WI38 (cell line): ENCODE data around the gene XPNPEP1.

Experiments used
- H3K4me3 ChIP-seq: 2 replicates; pipeline ENCODE4 v1.5.1; 2011; ENCODE audit warnings: low read depth, mild to moderate bottlenecking, control low read depth, low read length
- CTCF ChIP-seq: IDR thresholded peaks from 2 replicates; pipeline ENCODE4 v1.5.1; 2012; ENCODE audit warnings: low read depth, mild to moderate bottlenecking, control low read depth, low read length

The XPNPEP1 gene

DNA sequence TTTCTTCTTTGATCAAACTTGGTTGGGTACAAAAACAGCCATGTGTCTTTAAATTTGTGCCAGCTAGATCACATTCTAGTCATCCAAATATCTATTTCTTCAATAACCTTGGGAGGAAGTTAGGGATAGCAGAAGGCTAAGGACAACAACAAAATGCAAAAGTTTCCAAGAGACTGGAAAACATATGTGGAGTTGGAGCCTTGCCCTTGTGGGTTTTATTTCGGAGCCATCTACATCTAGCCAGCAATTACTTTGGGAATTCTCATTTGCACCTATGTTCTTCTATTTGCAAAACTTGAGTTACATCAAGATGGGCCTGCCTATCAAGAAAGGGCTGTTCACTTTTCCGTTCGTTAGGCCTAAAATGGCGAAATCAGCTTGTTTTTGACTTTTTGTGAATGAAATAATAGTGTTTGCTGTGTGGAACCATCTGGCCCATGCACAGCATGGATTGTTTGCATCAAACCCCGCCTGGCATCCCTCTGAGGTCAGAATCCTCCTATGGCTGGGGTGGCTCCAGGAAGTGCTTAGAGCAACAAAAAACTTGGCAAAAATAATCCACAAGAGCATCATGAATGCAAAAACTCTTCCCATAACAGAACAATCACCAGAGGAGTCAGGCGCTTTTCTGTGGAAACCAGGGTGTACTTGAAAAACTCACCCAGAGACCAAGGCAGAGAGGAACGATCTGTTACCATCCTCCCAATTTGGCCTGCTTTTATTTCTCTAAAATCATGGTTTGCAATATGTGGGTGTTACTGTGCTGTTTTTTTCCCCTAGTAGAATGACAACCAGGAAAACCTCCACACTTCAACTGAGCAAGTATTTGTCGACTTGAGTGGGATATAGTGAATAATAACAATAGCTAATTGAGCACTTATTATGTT, 36.2 kb upstream of the XPNPEP1 start:
- H3K4me3 ChIP-seq, result no peak overlapping the region
- TF ChIP-seq CTCF, result no peak

- TF ChIP-seq CTCF, result no peak
- H3K4me3 ChIP-seq, result no peak overlapping the region
These were observed 34.7 kb upstream of the XPNPEP1 start for GRCh38 chr10:109958059-109958458.

DNA sequence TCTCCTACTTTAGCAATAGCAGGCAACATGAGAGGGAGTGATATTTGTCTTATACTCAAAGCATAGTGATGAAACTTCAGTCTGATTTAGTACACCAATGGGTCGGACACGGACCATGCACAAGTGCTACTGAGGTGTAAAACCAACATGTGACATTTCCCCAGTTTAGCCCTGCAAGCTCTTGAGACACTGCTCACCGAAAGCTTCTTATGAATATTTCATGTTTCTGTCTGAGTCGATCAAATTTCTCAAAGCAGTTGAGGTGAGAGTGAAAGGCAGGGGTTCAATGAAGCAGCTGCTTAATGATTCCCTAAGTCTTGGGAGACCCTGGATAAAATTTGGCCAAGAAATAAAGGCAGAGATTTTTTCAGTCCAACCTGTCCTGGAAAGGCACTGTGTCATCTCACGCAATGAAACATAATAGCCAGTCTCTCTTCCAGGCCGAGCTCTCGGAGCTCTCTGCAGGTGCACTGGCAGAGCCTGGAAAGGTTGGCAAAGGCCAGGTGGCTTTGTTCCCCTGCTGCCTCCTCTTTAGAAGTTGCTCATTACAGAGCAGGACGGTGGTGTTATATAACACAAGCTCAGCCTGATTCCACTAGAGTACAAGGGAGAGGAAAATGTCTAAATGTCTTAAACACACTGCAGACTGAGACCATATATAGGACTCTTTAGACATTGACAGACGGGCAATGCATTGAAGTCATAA, 33.9 kb upstream of the XPNPEP1 start:
- TF ChIP-seq CTCF, result no peak
- H3K4me3 ChIP-seq, result no peak overlapping the region

DNA sequence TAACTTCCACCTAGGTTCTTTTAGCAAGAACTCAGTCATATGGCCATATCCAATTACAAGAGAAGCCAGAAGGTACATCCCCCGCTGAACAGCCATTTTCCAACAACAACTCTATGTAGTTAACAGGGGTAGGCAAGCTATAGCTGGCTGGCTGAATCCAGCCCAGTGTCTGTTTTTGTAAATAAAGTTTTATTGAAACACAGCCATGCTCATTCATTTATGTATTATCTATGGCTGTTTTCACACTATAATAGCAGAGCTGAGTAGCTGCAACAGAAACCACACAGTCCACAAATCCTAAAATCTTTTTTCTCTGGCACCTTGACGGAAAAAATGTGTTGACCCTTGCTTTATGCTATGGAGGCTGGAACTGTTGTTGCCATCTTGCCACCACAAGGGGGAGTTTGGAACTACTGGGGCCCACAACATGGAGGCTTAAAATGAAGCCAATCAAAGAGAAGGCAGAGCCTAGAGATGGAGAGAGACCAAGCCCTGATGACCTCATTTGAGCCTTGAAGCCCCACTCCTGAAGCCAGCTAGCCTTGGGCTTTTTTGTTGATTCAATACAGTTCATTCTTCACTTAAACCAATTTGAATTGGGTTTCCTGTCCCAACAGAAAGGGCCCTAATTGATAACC, 33.3 kb upstream of the XPNPEP1 start:
- peak; percentile 65 for TF ChIP-seq CTCF
- H3K4me3 ChIP-seq, result no peak overlapping the region

DNA sequence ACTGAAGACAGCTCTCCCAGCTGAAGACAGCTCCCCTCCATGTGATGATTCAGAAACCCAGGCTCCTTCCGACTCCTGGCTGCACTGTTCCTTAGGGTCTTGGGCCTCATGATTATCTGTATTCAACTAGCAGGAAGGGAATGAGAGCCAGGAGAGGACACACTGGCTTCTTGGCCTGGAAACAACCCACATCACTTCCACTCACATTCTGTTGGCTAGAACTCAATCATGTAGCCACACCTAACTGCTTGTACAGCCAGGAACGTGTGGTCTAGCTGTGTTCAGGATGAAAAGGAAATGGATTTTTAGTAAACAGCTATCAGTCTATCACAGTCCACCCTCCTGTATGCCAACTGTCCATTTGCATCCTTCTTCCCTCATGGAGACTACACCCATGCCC, 30.5 kb upstream of the XPNPEP1 start:
- H3K4me3 ChIP-seq, result no peak overlapping the region
- no peak for TF ChIP-seq CTCF

GRCh38 chr10:109952526-109952925, 29.2 kb upstream of the XPNPEP1 start:
- H3K4me3 ChIP-seq, result no peak overlapping the region
- TF ChIP-seq CTCF, result no peak
